ENCODE data around the gene TTC7B. TPM values are rescaled to one million over a fixed set of nuclear protein-coding genes. Genes with fewer than 3 reads are reported as not detected.

The TTC7B gene
- total RNA-seq, 4 donors from 2014 or later = 3.3 to 18.1 (median 10.0) TPM

- Histone ChIP-seq H3K27ac (peak overlapping the region in 3 of 4 donors; percentile 57 to 77 (median 60)), H3K9me3 (no peaks in the 10 kb centered on the region), H3K27me3 (no peaks in the 10 kb centered on the region), H3K4me1 (peaks cover 0 to 22% (median 4%) of the 10 kb centered on the region in 3 donors), H3K4me3 (no peak overlapping the region), H3K36me3 (no peaks in the 10 kb centered on the region)
- WGBS, 2 donors = 45 to 53% methylated on average over 3 of the region's 3 CpGs
- DNase-seq = no peak
- intact Hi-C loops (cut with DNase I) = no loop called here
- TF ChIP-seq POLR2A (IDR thresholded peaks at IDR 0.05) = no peak
- no peak for TF ChIP-seq CTCF (IDR thresholded peaks at IDR 0.05)
Observed at GRCh38 chr14:90743425-90743824, 72.8 kb downstream of the TTC7B start.

GRCh38 chr14:90742729-90743128, 73.5 kb downstream of the TTC7B start:
- TF ChIP-seq POLR2A (IDR thresholded peaks at IDR 0.05) (no peak), CTCF (IDR thresholded peaks at IDR 0.05) (no peak)
- intact Hi-C loops (cut with DNase I) = no loop called here
- Histone ChIP-seq H3K4me1 (peaks cover 0 to 22% (median 4%) of the 10 kb centered on the region in 3 donors), H3K4me3 (no peak overlapping the region), H3K27me3 (no peaks in the 10 kb centered on the region), H3K27ac (peak overlapping the region in 3 of 4 donors; percentile 53 to 60 (median 57)), H3K36me3 (no peaks in the 10 kb centered on the region), H3K9me3 (no peaks in the 10 kb centered on the region)
- no peak for DNase-seq
- 67 to 91% methylated on average over 4 to 6 of the region's 6 CpGs for WGBS, 2 donors

- peaks cover 0 to 22% (median 4%) of the 10 kb centered on the region in 3 donors for H3K4me1 ChIP-seq
- DNase-seq = no peak
- no peaks in the 10 kb centered on the region for H3K9me3 ChIP-seq
- TF ChIP-seq CTCF (IDR thresholded peaks at IDR 0.05) = no peak
- TF ChIP-seq POLR2A (IDR thresholded peaks at IDR 0.05) = no peak
- whole genome bisulfite sequencing, 2 donors = 61 to 69% methylated on average over 2 of the region's 2 CpGs
- no peaks in the 10 kb centered on the region for H3K27me3 ChIP-seq
- H3K27ac ChIP-seq = peak overlapping the region in 2 of 4 donors; percentile 57 to 60
- intact Hi-C loops (cut with DNase I) = no loop called here
- H3K36me3 ChIP-seq = no peaks in the 10 kb centered on the region
- H3K4me3 ChIP-seq = no peak overlapping the region
Observed at GRCh38 chr14:90742252-90742651, 74.0 kb downstream of the TTC7B start.

GRCh38 chr14:90741682-90741946, 74.6 kb downstream of the TTC7B start:
- DNase-seq = no peak
- Histone ChIP-seq H3K27me3 (no peaks in the 10 kb centered on the region), H3K4me1 (peaks cover 0 to 22% (median 4%) of the 10 kb centered on the region in 3 donors), H3K36me3 (no peaks in the 10 kb centered on the region), H3K27ac (no peak overlapping the region), H3K4me3 (no peak overlapping the region), H3K9me3 (no peaks in the 10 kb centered on the region)
- 92 to 93% methylated on average over 2 of the region's 2 CpGs for WGBS, 2 donors
- no peak for TF ChIP-seq CTCF (IDR thresholded peaks at IDR 0.05)
- TF ChIP-seq POLR2A (IDR thresholded peaks at IDR 0.05) = no peak
- intact Hi-C loops (cut with DNase I) = no loop called here

- TF ChIP-seq CTCF (IDR thresholded peaks at IDR 0.05) = no peak
- TF ChIP-seq POLR2A (IDR thresholded peaks at IDR 0.05) = no peak
- H3K4me1 ChIP-seq = peaks cover 0 to 22% (median 4%) of the 10 kb centered on the region in 3 donors
- H3K9me3 ChIP-seq = no peaks in the 10 kb centered on the region
- WGBS, 2 donors = 90 to 91% methylated on average over 10 of the region's 12 CpGs
- H3K27ac ChIP-seq = no peak overlapping the region
- H3K27me3 ChIP-seq = no peaks in the 10 kb centered on the region
- intact Hi-C loops (cut with DNase I) = no loop called here
- no peak for DNase-seq
- H3K36me3 ChIP-seq = no peaks in the 10 kb centered on the region
- no peak overlapping the region for H3K4me3 ChIP-seq
Observed at GRCh38 chr14:90740946-90741681, 75.1 kb downstream of the TTC7B start.

Measured in esophagus squamous epithelium (tissue), 5 donors.